Measurements from ENCODE around the gene LRP6. TPM values are rescaled to one million over a fixed set of nuclear protein-coding genes. Genes with fewer than 3 reads are reported as not detected.

Gene LRP6
- total RNA-seq, 2 donors from 2014 or later: 2.6 to 3.7 TPM

- peaks cover 12 to 21% of the 10 kb centered on the region in 2 donors for H3K36me3 Mint-ChIP-seq (ENCODE audit: insufficient read depth in 2 of 2)
These were observed 158.3 kb downstream of the LRP6 start for GRCh38 chr12:12108441-12109058.

GRCh38 chr12:12107678-12108077 is 159.2 kb downstream of the LRP6 start:
- H3K4me3 Mint-ChIP-seq: no peak overlapping the region
- ATAC-seq (replicated peaks in 1 of 2) (no peak), DNase-seq (no peak)
- no peaks in the 10 kb centered on the region for H3K4me1 Mint-ChIP-seq (ENCODE audit: low read depth)
- H3K36me3 Mint-ChIP-seq (ENCODE audit: insufficient read depth in 2 of 2): peaks cover 14 to 20% of the 10 kb centered on the region in 2 donors
- peaks cover 15 to 16% of the 10 kb centered on the region in 2 donors for H3K9me3 Mint-ChIP-seq
- no peaks in the 10 kb centered on the region for H3K27me3 Mint-ChIP-seq (ENCODE audit: low read depth)
- no peak overlapping the region for H3K27ac Mint-ChIP-seq

More at GRCh38 chr12:12108441-12109058, 158.3 kb downstream of the LRP6 start:
- peaks cover 13 to 16% of the 10 kb centered on the region in 2 donors for H3K9me3 Mint-ChIP-seq
- ATAC-seq (replicated peaks in 1 of 2): no peak
- no peaks in the 10 kb centered on the region for H3K27me3 Mint-ChIP-seq (ENCODE audit: low read depth)
- H3K4me1 Mint-ChIP-seq (ENCODE audit: low read depth): no peaks in the 10 kb centered on the region
- no peak overlapping the region for H3K4me3 Mint-ChIP-seq
- H3K27ac Mint-ChIP-seq: no peak overlapping the region
- no peak for DNase-seq

DNA sequence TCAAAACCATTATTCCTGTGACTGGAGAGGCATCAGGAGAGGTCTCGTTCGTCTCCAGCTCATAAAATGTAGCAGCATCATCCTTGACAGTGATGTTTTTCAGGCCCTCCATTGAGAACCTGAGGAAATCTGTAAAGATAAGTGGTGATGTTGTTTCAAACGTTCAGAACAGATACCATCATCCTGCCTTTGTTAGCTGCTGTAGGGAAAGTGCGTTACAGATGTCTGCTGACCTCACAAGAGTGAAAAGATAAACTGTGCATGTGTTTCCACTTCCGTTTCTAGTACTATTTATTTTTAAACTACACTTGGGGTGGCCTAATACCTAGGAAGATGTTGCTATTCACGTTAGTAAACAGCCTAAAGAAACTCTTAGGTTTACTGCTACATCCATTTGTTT is 167.7 kb downstream of the LRP6 start:
- peaks cover 2 to 4% of the 10 kb centered on the region in 2 donors for H3K36me3 Mint-ChIP-seq (ENCODE audit: insufficient read depth in 2 of 2)
- no peak overlapping the region for H3K27ac Mint-ChIP-seq
- no peak for ATAC-seq (replicated peaks in 1 of 2)
- peaks cover 1 to 2% of the 10 kb centered on the region in 2 donors for H3K9me3 Mint-ChIP-seq
- no peaks in the 10 kb centered on the region for H3K4me1 Mint-ChIP-seq (ENCODE audit: low read depth)
- no peak for DNase-seq
- peaks cover 16% of the 10 kb centered on the region for H3K27me3 Mint-ChIP-seq (ENCODE audit: low read depth)
- H3K4me3 Mint-ChIP-seq: no peak overlapping the region

DNA sequence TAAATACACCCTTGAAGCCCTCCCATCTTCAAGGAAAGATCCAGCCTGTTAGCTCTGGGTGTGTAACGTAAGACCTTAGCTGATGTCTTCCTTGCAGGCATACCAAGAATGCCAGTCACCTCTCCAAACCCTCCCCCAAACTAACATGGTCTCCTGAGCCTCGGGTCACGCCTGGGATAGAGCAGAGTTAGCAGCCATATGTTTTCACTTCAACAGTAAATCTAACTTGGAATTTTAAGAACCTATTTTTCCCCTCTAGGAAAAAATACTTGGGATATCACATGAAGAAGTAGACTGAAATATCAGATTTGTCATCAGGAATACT is 168.2 kb downstream of the LRP6 start:
- Mint-ChIP-seq H3K27me3 (ENCODE audit: low read depth) (peaks cover 16% of the 10 kb centered on the region), H3K9me3 (peaks cover 1 to 2% of the 10 kb centered on the region in 2 donors), H3K36me3 (ENCODE audit: insufficient read depth in 2 of 2) (peaks cover 2 to 4% of the 10 kb centered on the region in 2 donors), H3K4me3 (no peak overlapping the region), H3K27ac (no peak overlapping the region), H3K4me1 (ENCODE audit: low read depth) (no peaks in the 10 kb centered on the region)
- ATAC-seq (replicated peaks in 1 of 2): no peak
- DNase-seq: no peak

DNA sequence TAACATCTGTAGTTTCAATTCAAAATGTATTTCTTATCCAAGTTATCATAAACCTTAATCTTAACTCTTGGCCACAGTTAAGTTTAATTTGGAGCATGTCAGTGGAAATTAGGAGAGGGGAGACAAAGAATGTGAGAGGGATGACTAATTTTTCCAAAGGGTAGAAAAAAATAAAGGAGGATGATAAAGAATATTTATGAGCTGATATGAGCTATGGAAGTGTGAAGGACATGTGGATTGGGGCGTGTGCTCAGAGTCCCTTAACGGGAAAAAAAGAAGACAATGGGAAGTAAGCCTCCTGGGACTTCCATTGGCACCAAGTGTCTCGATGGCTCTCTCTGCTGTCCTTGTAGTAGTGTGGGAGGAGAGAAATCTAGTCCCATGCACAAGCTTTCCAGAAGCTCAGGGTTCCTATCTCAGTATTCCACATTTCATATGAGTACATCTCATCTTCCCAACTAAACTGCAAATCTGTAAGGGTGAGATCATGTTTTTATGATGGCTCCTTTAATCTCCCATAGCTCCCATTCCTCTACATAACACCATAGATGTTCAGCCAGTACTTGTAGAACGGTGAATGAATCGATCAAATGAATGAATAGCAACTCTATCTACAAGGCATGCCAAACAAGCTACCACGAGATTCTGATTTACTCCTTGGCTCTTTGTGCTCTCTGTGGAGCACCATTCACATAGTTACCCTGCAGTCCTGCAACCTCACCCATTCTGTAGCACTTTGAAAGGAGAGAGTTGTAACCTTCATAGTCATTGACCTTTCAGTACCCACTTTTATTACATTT is 168.8 kb downstream of the LRP6 start:
- Mint-ChIP-seq H3K4me3 (no peak overlapping the region), H3K27ac (no peak overlapping the region), H3K4me1 (ENCODE audit: low read depth) (no peaks in the 10 kb centered on the region), H3K27me3 (ENCODE audit: low read depth) (peaks cover 16% of the 10 kb centered on the region), H3K36me3 (ENCODE audit: insufficient read depth in 2 of 2) (no peaks in the 10 kb centered on the region), H3K9me3 (peaks cover 0 to 1% of the 10 kb centered on the region in 2 donors)
- DNase-seq (no peak), ATAC-seq (replicated peaks in 1 of 2) (no peak)

GRCh38 chr12:12095021-12095420 is 171.8 kb downstream of the LRP6 start:
- DNase-seq: no peak
- peaks cover 20% of the 10 kb centered on the region for H3K27me3 Mint-ChIP-seq (ENCODE audit: low read depth)
- H3K36me3 Mint-ChIP-seq (ENCODE audit: insufficient read depth in 2 of 2): no peaks in the 10 kb centered on the region
- no peaks in the 10 kb centered on the region for H3K4me1 Mint-ChIP-seq (ENCODE audit: low read depth)
- H3K4me3 Mint-ChIP-seq: no peak overlapping the region
- H3K27ac Mint-ChIP-seq: no peak overlapping the region
- no peak for ATAC-seq (replicated peaks in 1 of 2)
- H3K9me3 Mint-ChIP-seq: peaks cover 0 to 1% of the 10 kb centered on the region in 2 donors

DNA sequence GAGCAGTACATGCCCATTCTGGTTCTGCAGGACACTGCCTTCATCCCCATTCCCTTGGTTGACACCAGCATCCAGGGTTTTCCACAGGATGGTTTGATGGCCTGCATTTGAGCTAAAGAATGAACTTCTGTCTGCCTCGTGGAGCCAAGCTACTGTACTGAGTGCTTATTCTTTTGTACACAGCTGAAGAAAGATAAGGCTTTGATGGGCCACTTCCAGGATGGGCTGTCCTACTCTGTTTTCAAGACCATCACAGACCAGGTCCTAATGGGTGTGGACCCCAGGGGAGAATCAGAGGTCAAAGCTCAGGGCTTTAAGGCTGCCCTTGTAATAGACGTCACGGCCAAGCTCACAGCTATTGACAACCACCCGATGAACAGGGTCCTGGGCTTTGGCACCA is 172.4 kb downstream of the LRP6 start:
- Mint-ChIP-seq H3K4me3 (no peak overlapping the region), H3K27me3 (ENCODE audit: low read depth) (peaks cover 20% of the 10 kb centered on the region), H3K9me3 (peaks cover 0 to 1% of the 10 kb centered on the region in 2 donors), H3K4me1 (ENCODE audit: low read depth) (no peaks in the 10 kb centered on the region), H3K27ac (no peak overlapping the region), H3K36me3 (ENCODE audit: insufficient read depth in 2 of 2) (no peaks in the 10 kb centered on the region)
- ATAC-seq (replicated peaks in 1 of 2) (no peak), DNase-seq (no peak)

DNA sequence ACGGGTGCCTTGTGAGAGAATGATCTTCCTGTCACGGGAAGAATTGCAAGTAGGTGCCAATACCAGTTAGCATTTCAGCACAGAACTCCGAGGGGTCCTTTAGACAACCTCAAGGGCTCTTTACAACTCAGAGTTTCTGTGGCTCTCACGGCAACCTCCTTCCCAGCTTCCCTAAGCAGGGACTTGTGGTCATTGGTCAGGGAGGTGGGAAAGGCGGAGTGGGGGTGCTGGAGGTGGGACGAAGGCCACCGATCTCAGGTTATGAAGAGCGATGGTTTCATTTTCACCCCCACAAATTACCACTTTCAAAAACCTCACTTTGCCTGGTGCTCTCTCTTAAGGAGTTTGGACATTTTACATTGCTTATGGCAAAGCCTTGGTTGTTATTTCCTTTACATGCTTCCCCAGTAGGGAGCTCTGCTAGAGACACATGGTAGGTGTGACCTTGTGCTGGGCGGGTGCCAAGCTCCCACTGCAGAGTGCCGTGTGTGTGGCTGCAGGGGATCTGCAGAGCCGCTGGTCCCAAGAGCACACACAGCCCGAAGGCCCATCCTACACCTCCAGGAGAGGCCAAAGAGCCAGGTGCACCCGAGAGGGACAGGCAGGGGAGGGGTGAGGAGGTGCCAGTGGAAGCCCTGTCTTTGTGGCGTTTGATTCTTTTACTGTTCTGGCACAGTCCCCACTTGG is 174.7 kb downstream of the LRP6 start:
- H3K27ac Mint-ChIP-seq: no peak overlapping the region
- no peak for DNase-seq
- no peaks in the 10 kb centered on the region for H3K4me1 Mint-ChIP-seq (ENCODE audit: low read depth)
- no peaks in the 10 kb centered on the region for H3K36me3 Mint-ChIP-seq (ENCODE audit: insufficient read depth in 2 of 2)
- no peak for ATAC-seq (replicated peaks in 1 of 2)
- peaks cover 0 to 1% of the 10 kb centered on the region in 2 donors for H3K9me3 Mint-ChIP-seq
- no peak overlapping the region for H3K4me3 Mint-ChIP-seq
- H3K27me3 Mint-ChIP-seq (ENCODE audit: low read depth): peaks cover 20% of the 10 kb centered on the region

GRCh38 chr12:12091071-12091470 is 175.8 kb downstream of the LRP6 start:
- H3K27ac Mint-ChIP-seq: no peak overlapping the region
- no peak for ATAC-seq (replicated peaks in 1 of 2)
- no peaks in the 10 kb centered on the region for H3K4me1 Mint-ChIP-seq (ENCODE audit: low read depth)
- no peaks in the 10 kb centered on the region for H3K36me3 Mint-ChIP-seq (ENCODE audit: insufficient read depth in 2 of 2)
- DNase-seq: no peak
- H3K27me3 Mint-ChIP-seq (ENCODE audit: low read depth): peaks cover 20% of the 10 kb centered on the region
- H3K4me3 Mint-ChIP-seq: no peak overlapping the region
- H3K9me3 Mint-ChIP-seq: peaks cover 0 to 1% of the 10 kb centered on the region in 2 donors

DNA sequence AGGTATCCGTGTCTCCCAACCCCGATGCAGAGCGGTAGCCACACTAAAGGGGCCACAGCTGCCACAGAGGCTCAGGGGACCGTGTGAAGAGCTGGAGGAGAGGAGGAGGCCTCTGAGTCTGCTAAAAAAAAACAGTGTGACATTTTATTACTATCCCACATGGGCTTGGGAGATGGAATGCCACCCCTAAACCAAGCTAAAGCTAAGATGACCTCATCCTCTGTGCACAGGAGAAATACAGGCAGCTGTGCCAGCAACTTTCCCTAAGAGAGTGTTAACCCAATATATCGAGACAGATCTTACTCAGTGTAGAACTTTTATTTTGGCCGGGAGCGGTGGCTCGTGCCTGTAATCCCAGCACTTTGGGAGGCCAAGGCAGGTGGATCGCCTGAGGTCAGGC is 178.1 kb downstream of the LRP6 start:
- no peak for DNase-seq
- H3K36me3 Mint-ChIP-seq (ENCODE audit: insufficient read depth in 2 of 2): no peaks in the 10 kb centered on the region

DNA sequence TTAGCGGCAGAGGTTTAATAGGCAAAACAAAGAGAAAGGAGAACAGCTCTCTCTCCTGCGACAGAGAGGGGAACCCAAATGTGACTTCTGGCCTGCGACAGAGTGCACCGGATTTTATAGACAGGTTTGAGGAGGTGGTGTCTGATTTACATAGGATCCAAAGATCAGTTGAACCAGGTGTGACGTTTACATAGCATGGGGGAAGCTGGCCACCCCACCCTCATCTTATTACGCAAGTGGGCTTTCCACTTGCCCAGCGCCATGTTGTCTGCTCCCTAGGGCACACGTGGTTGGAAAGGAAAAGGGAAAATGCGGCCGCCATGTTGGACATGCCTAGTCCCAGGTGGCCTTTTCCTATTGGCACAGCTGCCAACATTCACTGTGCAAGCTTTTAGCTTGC is 178.7 kb downstream of the LRP6 start:
- no peak overlapping the region for H3K4me3 Mint-ChIP-seq
- peaks cover 10% of the 10 kb centered on the region for H3K27me3 Mint-ChIP-seq (ENCODE audit: low read depth)
- H3K4me1 Mint-ChIP-seq (ENCODE audit: low read depth): no peaks in the 10 kb centered on the region
- no peak for DNase-seq
- no peaks in the 10 kb centered on the region for H3K9me3 Mint-ChIP-seq
- H3K27ac Mint-ChIP-seq: no peak overlapping the region
- no peak for ATAC-seq (replicated peaks in 1 of 2)
- H3K36me3 Mint-ChIP-seq (ENCODE audit: insufficient read depth in 2 of 2): no peaks in the 10 kb centered on the region

More for the DNA sequence above, 178.1 kb downstream of the LRP6 start:
- ATAC-seq (replicated peaks in 1 of 2): no peak
- H3K4me1 Mint-ChIP-seq (ENCODE audit: low read depth): no peaks in the 10 kb centered on the region
- H3K27ac Mint-ChIP-seq: no peak overlapping the region
- H3K4me3 Mint-ChIP-seq: no peak overlapping the region
- no peaks in the 10 kb centered on the region for H3K9me3 Mint-ChIP-seq
- peaks cover 10% of the 10 kb centered on the region for H3K27me3 Mint-ChIP-seq (ENCODE audit: low read depth)

DNA sequence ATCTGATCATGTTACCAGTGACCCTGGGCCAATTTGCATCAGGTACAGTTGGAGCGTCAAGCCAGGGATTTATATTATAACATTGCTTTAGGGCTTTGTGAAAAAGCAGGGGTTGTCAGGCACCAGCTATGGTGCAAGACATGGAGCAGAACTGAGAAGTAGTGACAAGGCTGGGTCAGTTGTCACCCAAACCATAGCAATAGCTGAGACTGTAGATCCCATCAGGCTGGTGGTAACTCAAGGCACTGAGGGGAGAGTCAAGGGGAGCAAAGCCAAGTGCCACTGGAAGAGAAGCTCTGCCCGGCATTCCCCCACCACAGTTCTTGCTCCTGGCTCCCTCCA is 179.2 kb downstream of the LRP6 start:
- ATAC-seq (replicated peaks in 1 of 2) (no peak), DNase-seq (no peak)
- Mint-ChIP-seq H3K9me3 (no peaks in the 10 kb centered on the region), H3K36me3 (ENCODE audit: insufficient read depth in 2 of 2) (no peaks in the 10 kb centered on the region), H3K27me3 (ENCODE audit: low read depth) (peaks cover 10% of the 10 kb centered on the region), H3K4me3 (no peak overlapping the region), H3K27ac (no peak overlapping the region), H3K4me1 (ENCODE audit: low read depth) (no peaks in the 10 kb centered on the region)

DNA sequence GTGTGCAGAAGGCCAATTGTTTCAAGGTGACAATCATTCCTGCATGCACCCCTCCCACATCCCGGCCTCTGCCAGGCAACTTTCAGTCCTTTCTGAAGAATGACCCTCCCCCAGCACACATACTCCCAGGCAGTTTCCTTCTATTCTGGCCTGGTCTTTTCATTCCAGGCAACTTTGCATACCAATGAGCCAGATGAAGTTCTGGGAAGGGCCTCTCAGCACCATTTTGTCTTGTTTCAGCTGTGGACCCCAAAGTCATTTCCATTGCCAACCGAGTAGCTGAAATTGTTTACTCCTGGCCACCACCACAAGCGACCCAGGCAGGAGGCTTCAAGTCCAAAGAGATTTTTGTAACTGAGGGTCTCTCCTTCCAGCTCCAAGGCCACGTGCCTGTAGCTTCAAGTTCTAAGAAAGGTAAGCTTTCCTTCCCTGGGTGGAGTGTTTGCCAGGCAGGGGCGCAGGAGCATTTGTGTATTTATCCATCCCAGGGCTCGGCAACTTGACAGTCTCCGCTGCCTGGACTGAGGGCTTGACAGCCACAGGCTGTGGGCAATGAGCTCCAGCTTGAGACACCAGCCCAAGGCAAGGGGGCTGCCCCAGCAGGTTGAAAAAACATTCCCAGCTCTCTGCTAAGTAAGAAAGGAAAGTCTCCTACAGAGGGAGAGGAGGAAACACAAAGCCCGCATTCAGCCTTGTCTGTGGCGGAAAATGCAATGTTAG is 179.7 kb downstream of the LRP6 start:
- H3K9me3 Mint-ChIP-seq: no peaks in the 10 kb centered on the region
- no peaks in the 10 kb centered on the region for H3K4me1 Mint-ChIP-seq (ENCODE audit: low read depth)
- no peak for DNase-seq
- H3K36me3 Mint-ChIP-seq (ENCODE audit: insufficient read depth in 2 of 2): no peaks in the 10 kb centered on the region
- peaks cover 10% of the 10 kb centered on the region for H3K27me3 Mint-ChIP-seq (ENCODE audit: low read depth)
- no peak overlapping the region for H3K4me3 Mint-ChIP-seq
- H3K27ac Mint-ChIP-seq: no peak overlapping the region
- no peak for ATAC-seq (replicated peaks in 1 of 2)

Measured in activated T-cell treated with anti-CD3 and anti-CD28 coated beads, Interleukin-2, amount 50 U/mL, for 72 hours (primary cell).